HT1080 (cell line): ENCODE measurements around the gene TTC23L. TPM values are rescaled to one million over a fixed set of nuclear protein-coding genes. Genes with fewer than 3 reads are reported as not detected.
A peak's percentile ranks its signal among the peaks of the same experiment; 100 is the strongest.
"Not testable (repeated sequence)": the region's sequence is repeated elsewhere in the genome, so short reads cannot be mapped to it uniquely, and the experiment has no call there.

Source experiments
- DNase-seq: peaks from one replicate; pipeline ENCODE4 v3.0.0-alpha.2; 2015; ENCODE audit warnings: low read depth
- polyA plus RNA-seq, 2 experiments: library from polyadenylated mRNA; depleted of rRNA; stranded (reverse); fragments of >200 nt; gene quantifications; 2 replicates each; pipeline ENCODE4 v1.2.3, GENCODE V29; 2015
- total RNA-seq: library from RNA; depleted of rRNA; stranded (reverse); fragments of >200 nt; shearing (Covaris generic); gene quantifications from 2 replicates; pipeline ENCODE4 v1.2.3, GENCODE V29; 2014; rRNA removed

Gene TTC23L, protein sequence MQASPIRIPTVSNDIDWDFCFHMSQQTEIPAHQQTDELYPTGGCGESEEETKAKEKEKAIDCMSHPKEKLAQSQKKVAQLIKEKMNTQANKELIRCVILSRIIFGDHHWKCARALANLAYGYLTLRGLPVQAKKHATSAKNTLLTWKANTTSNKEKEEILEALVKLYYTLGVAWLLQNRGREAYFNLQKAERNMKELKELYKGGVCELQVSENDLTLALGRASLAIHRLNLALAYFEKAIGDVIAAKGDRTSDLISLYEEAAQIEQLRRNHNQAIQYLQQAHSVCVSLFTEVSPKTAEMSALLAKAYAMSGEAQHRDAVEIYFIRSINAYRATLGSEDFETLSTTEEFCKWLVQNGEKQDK
- total RNA-seq = not detected in 2 replicates
- not detected in 2 replicates for polyA plus RNA-seq (2015; cell fraction: cytosol; rRNA removed)
- polyA plus RNA-seq (2015; cell fraction: nucleus; rRNA removed) = 0.12 TPM in 1 of 2 replicates, not detected in the other

DNA sequence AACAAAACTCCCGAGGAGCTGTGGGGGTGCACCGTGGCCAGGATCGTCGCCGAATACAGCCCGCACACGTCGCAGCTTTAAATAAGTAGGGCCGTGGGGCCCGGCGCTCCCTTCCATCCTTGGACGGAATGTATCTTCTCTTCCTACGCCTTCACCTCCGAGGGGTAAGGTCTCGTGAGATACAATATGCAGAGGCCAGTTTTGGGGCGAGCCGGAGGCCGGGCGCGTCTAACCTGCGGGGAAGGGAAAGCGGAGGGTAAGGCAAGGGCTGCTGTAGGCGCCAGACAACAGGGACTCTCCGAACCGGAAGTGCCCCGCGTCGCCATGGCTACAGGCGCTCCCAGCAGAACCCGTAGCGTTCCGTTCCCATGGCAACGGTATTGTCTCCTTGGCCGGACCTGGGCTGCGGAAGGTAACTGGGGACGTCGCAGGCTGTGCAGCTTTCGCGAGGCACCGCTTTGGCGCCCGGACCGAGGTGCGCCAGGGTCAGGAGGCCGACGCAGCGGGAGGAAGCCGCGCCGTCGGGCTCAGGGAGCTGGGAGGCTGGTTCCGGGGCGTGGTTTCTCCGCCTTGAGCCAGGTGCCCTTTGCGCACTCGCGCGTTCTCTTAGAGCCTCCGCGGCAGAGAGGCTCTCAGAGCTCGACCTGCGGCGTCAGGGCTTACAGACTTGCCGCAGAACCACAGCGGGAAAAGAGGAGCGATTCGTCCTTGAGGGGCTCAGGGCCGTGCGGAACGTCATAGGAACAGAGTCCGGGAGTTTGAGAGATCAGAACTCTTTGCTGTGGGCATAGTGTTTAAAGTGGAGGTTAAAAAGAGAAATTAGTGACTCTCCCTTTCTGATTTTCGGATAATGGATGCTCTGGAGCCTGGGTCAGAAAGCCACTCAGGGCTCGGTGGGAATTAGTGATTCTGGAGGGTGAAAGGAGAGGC is at the start of gene TTC23L:
TSS of gene TTC23L (plus strand) at position 380 of the 930 bp plus-strand sequence. CDS start 1,508 bp downstream, outside the sequence.
- peak; percentile 26 for DNase-seq

DNA sequence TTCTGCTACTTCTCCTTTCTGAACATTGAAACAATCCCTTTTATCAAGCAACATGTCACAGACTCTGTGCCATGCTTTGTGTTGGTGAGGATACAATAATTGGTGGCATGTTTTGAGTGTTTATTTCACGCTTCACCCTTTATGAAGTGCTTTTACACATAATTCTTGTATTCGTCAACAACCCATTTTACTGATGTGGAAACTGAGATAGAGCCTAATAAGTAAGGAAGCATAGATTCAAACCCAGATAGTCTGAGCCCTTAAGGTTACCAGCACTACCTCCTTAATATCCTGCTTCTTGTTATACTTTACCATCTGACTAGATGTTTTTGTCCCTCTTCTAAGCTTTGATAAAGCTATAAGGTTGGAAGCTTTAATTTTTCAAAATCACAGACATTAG is 49.3 kb upstream of the TTC23L start:
- DNase-seq = no peak

DNA sequence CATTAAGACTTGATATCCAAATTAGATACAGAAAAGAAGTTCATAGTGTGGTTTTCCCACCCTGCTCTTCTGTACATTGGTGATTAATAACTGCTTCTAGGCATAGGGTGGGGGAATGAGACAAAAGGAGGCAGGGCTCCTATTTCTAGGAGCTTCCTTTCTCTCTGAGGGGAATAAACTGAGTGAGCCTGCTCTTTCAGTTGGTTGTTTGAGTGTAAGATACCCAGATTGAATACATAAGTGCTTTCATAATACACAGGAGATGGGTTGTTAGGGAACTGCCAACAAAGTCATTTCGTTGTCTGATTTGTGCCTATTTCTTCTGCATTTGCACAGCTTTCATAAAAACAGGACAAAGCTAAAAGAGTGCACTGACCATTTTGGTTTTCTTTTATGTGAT is 48.9 kb upstream of the TTC23L start:
- no peak for DNase-seq

DNA sequence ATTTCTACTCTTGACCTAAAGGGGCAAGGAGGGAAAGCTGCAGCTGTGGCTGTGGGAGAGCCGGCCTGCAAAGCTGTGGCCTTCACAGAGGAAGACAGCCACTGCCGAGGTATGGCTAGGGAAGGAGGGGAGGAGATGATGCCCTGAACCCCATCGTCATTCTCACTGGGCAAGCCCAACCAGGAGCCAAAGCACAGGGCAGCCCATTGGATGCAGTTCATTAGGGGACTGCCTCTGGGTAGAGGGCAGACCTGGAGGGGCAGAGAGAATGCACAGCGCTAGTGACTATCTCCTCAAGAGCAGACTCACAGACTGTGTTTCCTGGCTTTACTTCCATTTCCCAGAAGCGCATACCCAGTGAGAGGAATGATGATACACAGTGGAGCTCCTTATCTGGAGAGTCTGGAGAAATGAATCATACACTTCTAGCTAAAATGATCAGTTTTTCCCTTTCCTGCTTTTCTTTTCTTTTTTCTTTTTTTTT is 47.2 kb upstream of the TTC23L start:
- DNase-seq = peak; percentile 18

DNA sequence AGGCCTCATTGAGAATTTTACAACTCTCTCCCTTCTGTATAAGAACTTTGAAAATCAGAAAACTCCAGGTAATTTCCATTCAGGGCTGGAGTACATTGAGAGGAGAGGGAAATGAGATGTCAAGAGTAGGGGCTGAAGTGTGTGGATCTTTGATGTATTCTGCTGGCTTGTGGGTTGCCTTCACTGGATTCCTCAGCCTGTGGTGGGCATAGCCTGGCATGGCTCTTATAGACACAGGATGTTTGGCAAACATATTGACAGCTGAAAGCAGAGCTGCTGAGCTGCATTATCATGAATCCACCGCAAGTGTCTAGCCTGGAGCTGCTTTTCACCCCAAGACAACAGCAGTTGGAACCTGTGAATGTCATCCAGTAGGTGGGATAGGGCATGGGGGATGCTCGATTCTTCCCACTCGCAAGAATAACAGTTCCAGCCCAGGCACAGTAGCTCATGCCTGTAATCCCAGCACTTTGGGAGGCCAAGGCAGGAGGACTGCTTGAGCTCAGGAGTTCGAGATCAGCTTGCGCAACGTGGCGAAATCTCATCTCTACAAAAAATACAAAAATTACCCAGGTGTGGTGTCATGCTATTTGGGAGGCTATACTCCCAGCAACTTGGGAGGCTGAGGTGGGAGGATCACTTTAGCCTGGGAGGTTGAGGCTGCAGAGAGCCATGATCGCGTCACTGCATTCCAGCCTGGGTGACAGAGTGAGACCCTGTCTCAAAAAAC is 36.0 kb upstream of the TTC23L start:
- no peak for DNase-seq

DNA sequence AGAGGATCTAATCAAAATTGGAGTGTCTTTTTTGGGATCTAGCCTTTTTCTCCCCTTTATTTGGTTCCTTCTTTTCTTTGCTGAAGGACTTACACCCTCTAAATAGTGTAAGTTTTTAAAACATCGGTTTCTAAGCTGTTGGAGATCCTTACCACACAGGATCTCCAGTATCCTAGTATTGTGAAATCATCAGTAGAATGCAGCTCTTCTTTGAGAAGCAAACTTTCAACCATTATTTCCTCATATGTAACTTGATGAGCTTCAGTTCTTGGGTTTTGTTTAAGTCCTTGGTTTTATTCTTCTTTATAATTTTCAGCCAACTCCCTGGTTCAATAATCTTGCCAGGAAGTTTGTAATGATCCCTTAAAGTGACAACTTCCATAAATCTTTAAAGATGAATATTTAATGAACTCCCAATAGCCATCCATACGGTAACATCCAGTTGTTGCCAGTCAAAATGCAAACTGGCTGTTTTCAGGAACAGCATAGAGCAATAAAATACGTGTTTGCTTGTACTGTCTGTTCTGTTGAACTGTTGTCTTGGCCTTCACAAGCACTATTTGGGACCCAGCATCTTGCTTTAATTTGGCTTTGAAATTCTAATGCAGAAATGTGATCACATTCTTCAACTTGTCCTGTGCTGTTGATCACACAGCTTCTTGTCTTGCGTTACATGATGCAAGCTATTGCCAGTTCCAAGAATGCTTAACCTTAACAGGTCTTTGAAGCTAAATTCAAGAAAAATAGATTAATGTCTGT is 34.8 kb upstream of the TTC23L start:
- no peak for DNase-seq

DNA sequence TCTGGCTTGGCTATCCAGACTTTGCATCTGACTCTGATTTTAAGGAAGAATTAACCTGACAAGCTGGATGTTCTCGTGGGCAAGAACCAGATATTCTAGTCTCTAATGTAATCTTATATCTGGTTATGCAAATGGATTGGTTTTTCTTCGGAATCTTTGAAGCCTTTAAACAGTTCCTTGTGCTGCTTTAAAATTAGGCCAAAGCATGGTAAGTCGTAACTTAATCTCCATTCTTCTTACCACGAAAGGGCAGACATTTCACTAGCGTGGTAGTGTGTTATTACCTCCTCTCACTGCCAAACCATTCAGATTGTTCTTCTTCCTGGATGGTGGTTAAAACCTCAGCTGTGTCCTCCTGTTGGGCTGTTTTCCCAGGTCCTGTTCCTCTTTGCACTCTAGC is 34.1 kb upstream of the TTC23L start:
- no peak for DNase-seq

DNA sequence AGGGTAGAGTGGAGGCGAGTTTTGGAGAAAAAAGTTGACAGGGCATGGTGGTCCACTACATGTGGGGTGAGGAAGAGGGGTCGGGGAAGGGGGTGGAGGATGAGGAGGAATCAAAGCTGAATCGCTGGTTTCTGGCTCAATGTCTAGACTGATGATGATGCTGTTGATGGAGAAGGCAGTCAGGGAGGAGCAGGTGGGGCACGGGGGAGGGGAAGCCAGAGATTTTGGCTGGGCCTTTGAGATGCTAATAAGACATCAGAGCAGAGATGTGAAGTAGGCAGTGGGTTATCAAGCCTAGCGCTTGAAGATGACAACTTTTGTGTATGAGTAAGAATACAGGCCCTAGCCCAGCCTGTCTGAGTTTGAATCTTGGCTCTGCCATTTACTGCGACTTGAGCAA is 32.4 kb upstream of the TTC23L start:
- DNase-seq = no peak

DNA sequence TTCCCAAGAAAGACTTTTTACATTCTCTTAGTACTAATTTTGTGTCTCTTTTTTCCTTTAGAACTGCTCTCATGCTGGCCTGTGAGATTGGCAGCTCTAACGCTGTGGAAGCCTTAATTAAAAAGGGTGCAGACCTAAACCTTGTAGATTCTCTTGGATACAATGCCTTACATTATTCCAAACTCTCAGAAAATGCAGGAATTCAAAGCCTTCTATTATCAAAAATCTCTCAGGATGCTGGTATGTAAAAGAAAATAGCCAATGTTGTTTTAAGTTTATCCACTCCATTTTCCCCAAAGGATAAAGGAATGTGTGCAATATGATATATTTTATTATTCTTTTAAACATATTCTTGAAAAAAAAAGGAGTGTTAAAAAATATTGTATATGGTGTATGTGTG is 27.3 kb upstream of the TTC23L start:
- DNase-seq = no peak

DNA sequence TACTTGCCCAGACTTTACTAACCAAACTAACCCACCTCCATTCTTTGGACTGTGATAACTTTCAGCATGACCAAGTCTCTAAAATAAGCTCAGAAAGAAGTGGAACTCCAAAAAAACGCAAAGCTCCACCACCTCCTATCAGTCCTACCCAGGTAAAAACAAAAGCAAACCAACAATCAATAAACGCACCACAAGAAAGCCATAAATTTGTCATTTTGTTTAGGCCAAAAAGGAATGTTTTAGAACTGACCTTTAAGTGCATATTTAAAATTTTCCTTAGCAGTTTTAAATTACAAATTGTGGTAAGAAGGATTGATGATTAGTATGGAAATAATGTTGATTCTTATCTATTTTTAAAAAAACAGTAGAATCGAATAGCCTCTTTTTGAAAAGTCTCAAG is 25.5 kb upstream of the TTC23L start:
- DNase-seq = no peak

DNA sequence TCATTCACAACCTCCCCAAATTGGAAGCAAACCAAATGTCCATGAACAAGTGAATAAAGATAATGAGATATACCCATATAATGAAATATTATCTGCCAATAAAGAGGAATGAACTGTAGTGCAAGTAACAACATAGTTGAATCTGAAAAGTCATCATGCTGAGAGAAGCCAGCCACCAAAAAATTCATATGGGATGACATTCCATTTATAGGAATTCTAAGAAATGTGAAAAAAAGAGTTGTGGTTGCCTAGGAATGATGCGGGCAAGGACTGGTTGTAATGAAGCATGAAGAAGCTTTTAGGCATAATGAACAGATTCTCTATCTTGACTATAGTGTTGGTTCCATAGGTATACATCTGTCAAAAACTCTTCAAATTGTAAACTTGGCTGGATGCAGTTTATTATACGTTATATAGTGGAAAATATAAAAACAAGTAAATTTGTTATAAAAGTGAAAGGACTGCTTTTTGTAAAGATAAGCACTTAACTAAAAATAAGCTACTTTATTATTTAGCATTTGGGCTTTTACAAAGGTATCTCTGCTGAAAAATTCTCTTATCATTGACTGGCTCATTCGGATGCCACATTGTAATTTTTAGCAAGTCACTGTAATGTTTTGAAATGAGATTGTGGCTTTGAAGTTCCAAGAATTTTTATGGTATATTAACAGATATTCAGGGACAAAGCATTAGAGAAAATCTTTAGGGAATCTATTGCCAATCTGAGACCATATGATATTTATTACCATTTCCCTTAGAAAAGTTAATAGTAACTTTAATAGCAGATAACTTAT is 21.2 kb upstream of the TTC23L start:
- DNase-seq = no peak

DNA sequence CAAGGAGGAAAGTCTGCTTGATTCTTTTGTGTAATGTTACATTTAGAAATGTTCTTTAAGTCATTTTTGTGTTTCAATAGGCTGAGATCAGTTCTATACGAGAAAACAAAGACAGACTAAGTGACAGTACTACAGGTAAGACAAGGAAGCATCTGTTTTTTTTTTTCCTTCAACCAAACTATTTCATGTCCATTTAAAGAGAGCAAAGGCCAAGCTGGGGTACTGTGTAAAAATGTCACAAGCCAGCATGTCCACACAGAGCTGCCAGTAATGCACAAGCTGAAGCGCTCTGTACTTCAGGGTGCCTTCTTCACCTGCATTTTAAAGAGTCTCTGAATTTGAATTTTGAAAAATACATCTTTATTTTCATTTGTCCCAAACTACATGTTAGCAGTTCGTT is 20.2 kb upstream of the TTC23L start:
- DNase-seq = no peak

DNA sequence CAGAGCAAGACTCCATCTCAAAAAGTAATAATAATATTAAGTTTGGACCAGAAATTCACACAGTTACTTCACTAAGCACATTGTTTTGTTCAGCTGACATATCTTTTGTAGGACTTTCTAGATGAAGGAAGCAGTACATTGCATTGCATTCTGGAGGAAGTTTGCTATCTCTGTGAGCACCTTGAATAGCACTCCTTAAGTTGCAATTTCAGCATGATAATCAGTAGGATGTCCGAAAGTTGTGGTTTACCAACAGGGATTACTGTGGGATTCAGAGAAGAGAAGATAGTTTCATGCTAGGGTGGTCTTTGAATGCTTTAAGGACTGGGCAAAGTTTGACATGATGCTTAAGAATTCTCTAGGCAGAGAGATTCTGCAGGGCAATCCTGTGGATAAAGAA is 18.4 kb upstream of the TTC23L start:
- no peak for DNase-seq

DNA sequence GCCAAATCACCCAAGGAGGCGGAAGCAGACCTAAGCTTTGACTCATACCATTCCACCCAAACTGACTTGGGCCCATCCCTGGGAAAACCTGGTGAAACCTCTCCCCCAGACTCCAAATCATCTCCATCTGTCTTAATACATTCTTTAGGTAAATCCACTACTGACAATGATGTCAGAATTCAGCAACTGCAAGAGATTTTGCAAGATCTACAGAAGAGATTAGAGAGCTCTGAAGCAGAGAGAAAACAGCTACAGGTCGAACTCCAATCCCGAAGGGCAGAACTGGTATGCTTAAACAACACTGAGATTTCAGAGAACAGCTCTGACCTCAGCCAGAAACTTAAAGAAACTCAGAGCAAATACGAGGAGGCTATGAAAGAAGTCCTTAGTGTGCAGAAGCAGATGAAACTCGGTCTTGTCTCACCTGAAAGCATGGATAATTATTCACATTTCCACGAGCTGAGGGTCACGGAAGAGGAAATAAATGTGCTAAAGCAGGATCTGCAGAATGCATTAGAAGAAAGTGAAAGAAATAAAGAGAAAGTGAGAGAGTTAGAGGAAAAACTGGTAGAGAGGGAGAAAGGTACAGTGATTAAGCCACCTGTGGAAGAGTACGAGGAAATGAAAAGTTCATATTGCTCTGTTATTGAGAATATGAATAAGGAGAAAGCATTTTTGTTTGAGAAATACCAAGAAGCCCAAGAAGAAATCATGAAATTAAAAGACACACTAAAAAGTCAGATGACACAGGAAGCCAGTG is 15.8 kb upstream of the TTC23L start:
- DNase-seq = no peak

DNA sequence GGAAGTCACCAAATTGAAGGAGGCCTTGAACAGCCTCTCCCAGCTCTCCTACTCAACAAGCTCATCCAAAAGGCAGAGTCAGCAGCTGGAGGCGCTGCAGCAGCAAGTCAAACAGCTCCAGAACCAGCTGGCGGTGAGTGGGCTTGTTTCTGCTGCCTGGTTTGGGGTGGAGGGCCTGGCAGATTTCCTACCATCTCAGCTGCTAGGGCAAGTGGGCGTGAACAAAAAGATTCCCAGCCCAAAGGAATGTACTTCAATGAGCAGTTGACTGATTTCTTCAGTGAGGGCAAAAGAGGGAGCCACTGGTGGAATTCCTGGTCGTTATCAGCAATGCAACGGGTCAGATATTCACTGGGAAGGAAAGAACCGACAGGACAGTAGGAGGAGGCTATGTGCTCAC is 12.6 kb upstream of the TTC23L start:
- no peak for DNase-seq

DNA sequence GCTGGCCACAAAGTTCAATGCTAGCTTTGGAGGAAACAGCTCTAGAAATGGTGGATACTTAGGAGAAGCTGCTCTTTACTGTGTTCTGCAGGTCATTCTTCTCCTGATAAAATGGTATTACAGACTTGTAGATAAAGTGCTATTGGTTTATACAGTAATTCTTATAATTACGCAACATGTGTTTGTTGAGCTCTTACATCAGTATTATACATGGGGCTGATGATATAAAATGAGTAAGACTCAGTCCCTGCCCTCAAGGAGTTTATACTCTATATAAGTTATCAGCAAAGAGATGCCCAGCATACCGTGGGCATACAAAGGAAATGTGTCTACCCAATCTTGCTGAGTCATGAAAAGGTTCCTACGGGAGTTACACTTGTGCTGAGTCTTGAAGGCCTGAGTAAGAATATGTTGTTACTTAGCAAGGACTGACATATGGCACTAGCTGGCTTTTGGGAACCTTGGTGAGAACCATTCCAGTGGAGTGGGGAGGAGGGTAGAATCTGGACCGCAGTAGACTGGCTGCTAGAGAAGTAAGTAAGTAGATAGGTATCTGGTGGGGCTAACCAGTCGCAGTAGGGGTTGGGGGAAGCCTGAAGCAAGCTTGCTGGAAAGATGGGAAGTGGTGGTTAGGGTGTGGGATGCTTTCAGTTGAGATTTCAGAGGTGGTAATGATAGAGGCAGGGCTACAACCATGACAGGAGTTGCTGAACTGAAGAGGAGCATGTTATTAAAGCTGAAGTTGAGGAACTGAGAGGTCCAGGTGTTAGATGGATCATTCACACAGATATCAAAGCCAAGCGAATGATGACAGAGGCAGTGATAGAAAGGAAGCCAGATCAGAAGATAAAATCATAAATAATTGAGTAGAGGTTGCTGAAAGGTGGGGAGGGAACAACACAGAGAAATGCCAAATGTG is 11.1 kb upstream of the TTC23L start:
- DNase-seq = no peak

DNA sequence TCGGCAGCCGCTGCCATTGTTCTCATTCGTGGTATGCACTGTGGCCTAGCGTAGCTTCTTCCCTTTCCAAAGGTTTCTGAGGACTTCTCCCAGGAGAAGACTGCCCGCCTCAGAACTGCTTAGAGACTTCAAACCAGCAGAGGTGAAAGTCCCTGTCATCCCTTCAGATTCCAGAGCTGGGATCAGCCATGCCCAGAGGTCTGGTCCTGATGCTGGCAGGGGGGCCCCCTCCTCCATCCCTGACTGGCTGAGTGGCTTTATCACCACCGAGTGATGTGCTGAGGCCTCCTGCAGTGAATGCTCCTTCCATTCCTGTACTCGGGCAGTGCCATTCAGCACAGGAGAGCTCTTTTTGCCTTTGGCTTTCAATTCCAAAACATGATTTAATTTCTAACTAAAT is 8.1 kb upstream of the TTC23L start:
- DNase-seq = not testable (repeated sequence)

DNA sequence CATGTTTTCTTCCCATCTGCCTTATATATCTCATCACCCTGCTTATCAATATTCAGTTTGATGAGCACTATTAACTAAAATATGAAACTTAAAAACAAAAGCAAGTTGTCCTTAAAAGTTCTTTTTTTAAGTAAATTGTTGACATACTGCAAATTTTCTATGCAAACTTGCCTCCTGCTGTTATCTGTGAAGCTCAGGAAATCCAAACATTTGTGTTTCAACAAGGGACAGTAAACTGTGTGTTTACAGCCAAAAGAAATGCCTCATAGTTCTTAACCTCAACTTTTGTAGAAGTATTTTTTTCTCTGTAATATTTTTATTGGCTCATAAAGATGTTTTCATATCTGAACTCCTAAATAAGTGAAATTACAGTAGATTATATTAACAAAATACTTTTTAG is 7.7 kb upstream of the TTC23L start:
- no peak for DNase-seq
